ENCODE measurements around the gene ETV1. TPM values are rescaled to one million over a fixed set of nuclear protein-coding genes. Genes with fewer than 3 reads are reported as not detected.

The ETV1 gene
- total RNA-seq, 4 donors from 2014 or later, result 0.41 to 2.0 (median 0.83) TPM

DNA sequence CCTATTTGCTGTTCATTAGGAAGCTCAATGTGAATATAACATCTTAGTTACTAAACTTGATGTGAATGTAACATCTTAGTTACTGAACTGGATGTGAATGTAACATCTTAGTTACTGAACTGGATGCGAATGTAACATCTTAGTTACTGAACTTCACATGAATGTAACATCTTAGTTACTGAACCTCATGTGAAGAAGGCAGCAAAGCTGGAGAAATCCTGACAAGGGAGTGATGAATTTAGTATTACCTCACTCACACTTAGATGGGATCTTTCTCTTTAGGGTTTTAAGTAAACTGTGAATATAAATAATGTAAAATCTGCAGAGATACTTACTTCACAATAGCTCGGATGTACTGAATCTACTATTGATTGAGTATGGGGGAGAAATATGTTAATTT is 73.6 kb downstream of the ETV1 start:
- Histone ChIP-seq H3K36me3 (no peaks in the 10 kb centered on the region), H3K27ac (no peak overlapping the region), H3K27me3 (no peaks in the 10 kb centered on the region), H3K9me3 (no peaks in the 10 kb centered on the region), H3K4me3 (no peak overlapping the region), H3K4me1 (peaks cover 0 to 7% of the 10 kb centered on the region in 2 donors)
- no peak for ATAC-seq
- intact Hi-C loops (cut with DNase I; ENCODE audit: low total_unique reads) (no loop called here), in situ Hi-C loops (cut with MboI; ENCODE audit: low sequenced_read_pairs in 4 of 4) (no loop called here)
- TF ChIP-seq, protein P1, sequence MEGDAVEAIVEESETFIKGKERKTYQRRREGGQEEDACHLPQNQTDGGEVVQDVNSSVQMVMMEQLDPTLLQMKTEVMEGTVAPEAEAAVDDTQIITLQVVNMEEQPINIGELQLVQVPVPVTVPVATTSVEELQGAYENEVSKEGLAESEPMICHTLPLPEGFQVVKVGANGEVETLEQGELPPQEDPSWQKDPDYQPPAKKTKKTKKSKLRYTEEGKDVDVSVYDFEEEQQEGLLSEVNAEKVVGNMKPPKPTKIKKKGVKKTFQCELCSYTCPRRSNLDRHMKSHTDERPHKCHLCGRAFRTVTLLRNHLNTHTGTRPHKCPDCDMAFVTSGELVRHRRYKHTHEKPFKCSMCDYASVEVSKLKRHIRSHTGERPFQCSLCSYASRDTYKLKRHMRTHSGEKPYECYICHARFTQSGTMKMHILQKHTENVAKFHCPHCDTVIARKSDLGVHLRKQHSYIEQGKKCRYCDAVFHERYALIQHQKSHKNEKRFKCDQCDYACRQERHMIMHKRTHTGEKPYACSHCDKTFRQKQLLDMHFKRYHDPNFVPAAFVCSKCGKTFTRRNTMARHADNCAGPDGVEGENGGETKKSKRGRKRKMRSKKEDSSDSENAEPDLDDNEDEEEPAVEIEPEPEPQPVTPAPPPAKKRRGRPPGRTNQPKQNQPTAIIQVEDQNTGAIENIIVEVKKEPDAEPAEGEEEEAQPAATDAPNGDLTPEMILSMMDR (IDR thresholded peaks at IDR 0.05 in 4 of 5, conservative IDR thresholded peaks at IDR 0.05 in 1 of 5), result no peak
- TF ChIP-seq POLR2A (IDR thresholded peaks at IDR 0.05), result no peak
- no peak for DNase-seq

DNA sequence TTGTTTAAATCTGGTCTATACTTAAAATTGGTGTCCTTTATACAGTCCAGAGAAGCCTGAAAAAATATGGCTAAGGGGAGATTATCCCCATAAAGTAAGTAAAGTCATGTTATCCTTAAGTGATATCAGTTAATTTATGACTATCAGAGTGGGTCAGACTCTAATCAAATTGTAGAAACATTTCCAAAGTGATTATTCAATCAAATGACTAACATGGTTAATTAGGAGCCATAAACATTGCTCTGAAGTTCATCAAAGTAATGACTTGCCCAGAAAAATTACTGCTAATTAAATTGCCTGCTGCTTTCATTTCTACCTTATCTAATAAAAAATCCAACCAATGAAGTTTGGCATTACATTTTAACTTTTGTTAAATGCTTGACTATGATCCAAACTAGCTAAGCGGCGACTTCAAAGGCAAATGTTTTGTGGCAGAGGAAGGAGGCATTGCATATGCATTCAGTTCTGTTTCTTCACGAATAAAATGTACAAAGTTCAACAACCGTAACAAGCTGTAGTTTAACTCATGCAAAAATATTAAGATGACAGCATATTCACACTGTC is 76.7 kb downstream of the ETV1 start:
- DNase-seq, result no peak
- no peak for TF ChIP-seq POLR2A (IDR thresholded peaks at IDR 0.05)
- TF ChIP-seq, protein P1 (IDR thresholded peaks at IDR 0.05 in 4 of 5, conservative IDR thresholded peaks at IDR 0.05 in 1 of 5), result no peak
- intact Hi-C loops (cut with DNase I; ENCODE audit: low total_unique reads), result no loop called here
- Histone ChIP-seq H3K27ac (no peak overlapping the region), H3K4me1 (no peaks in the 10 kb centered on the region), H3K9me3 (no peaks in the 10 kb centered on the region), H3K27me3 (no peaks in the 10 kb centered on the region), H3K36me3 (no peaks in the 10 kb centered on the region), H3K4me3 (no peak overlapping the region)
- in situ Hi-C loops (cut with MboI; ENCODE audit: low sequenced_read_pairs in 4 of 4), result no loop called here
- no peak for ATAC-seq

DNA sequence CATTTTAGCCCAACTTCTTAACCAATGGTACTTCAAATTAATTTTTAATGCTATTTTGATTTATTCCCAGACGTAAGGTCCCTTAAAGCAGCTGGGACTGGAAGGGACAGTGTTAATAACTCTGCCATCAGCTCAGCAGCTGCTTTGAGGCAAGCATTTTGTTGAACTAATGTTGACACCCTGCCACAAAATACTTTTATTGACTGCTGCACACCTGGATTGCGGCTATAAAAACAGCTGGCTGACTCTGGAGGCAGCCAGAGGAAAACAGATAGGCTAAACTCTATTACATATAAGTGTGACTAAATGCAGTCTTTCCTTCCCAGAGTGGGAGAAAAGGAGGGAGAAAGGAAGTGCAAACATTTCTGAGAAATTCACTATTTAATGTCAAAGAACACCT is 77.6 kb downstream of the ETV1 start:
- Histone ChIP-seq H3K4me1 (no peaks in the 10 kb centered on the region), H3K27ac (no peak overlapping the region), H3K36me3 (no peaks in the 10 kb centered on the region), H3K4me3 (no peak overlapping the region), H3K9me3 (no peaks in the 10 kb centered on the region), H3K27me3 (no peaks in the 10 kb centered on the region)
- no peak for DNase-seq
- in situ Hi-C loops (cut with MboI; ENCODE audit: low sequenced_read_pairs in 4 of 4), result no loop called here
- TF ChIP-seq, protein P1 (IDR thresholded peaks at IDR 0.05 in 4 of 5, conservative IDR thresholded peaks at IDR 0.05 in 1 of 5), result no peak
- TF ChIP-seq POLR2A (IDR thresholded peaks at IDR 0.05), result no peak
- intact Hi-C loops (cut with DNase I; ENCODE audit: low total_unique reads), result no loop called here
- no peak for ATAC-seq

DNA sequence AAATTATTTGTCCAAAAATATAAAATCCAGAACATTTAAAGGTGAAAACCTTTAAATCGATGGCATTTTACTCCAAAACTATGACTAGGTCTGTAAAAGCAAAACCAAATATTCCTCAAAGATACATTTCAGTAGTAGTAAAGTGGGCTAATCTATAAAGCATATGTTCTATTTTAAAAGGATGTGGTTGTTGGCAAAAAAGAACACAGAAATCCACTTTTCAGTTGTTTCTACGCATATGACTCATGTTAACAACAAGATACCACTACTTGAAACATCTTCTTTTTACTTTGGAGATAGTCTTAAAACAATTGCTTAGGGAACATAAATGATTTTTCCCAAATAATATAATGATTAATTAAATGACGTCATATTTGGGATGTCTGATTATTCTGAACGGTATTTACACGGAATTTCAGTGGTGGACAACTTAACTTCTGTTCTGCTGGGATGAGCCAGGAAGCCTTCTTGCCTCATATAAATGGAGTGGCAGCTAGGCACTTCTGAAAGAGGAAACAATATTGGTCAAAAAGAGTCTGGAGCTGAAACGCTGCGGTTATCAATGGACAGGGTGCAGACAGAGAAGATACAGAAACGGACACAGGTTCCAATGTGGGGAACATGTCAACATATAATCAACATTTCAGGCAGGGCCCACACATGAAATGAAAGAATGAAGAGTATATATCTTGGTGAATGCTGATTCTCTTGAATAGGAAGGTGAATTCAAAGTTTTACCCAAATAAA is 78.5 kb downstream of the ETV1 start:
- Histone ChIP-seq H3K9me3 (no peaks in the 10 kb centered on the region), H3K27ac (no peak overlapping the region), H3K27me3 (no peaks in the 10 kb centered on the region), H3K4me3 (no peak overlapping the region), H3K4me1 (no peaks in the 10 kb centered on the region), H3K36me3 (no peaks in the 10 kb centered on the region)
- DNase-seq (no peak), ATAC-seq (no peak)
- TF ChIP-seq, protein P1 (IDR thresholded peaks at IDR 0.05 in 4 of 5, conservative IDR thresholded peaks at IDR 0.05 in 1 of 5), result no peak
- TF ChIP-seq POLR2A (IDR thresholded peaks at IDR 0.05), result no peak
- in situ Hi-C loops (cut with MboI; ENCODE audit: low sequenced_read_pairs in 4 of 4), result no loop called here
- intact Hi-C loops (cut with DNase I; ENCODE audit: low total_unique reads), result no loop called here

Data from gastrocnemius medialis (tissue), 4 donors.